GM12878 (cell line): ENCODE results near the gene PLEKHA6. TPM values are rescaled to one million over a fixed set of nuclear protein-coding genes. Genes with fewer than 3 reads are reported as not detected.

Experiments used
- ATAC-seq: fragments of 200-7000 bp; cut with Tn5 transposase; 3 replicates; pipeline ENCODE4 v1.9.1; 2020; ENCODE audit warnings: mild to moderate bottlenecking, moderate library complexity
- BruUV-seq: library from RNA; stranded (reverse); fragments of 400-500 nt; replicated peaks from 2 replicates; lab custom pipeline; 2021; lab: Mats Ljungman, UMichigan
- CTCF ChIA-PET: fragments of 300-600 bp; sonication (Branson Sonifier 250); formaldehyde crosslinking; extraction: SDS; loops from one replicate; lab custom pipeline; 2021; ENCODE audit warnings: inconsistent platforms; lab: Yijun Ruan, JAX
- POLR2A ChIA-PET: fragments of 350-600 bp; formaldehyde crosslinking; extraction: SDS; loops from one replicate; lab custom pipeline; 2021; ENCODE audit warnings: inconsistent platforms; lab: Charles Lee
- RAD21 ChIA-PET: fragments of 300-600 bp; sonication (Branson Sonifier 250); formaldehyde crosslinking; loops from one replicate; lab custom pipeline; 2023; ENCODE audit warnings: antibody characterized with exemption; ENCODE audit not compliant: unreplicated experiment; lab: Charles Lee
- SMC1A ChIA-PET: fragments of 300-600 bp; sonication (Branson Sonifier 250); formaldehyde crosslinking; loops from one replicate; lab custom pipeline; 2023; ENCODE audit not compliant: unreplicated experiment, uncharacterized antibody; lab: Charles Lee
- DNase-seq: peaks from one replicate; pipeline ENCODE4 v3.0.0-alpha.2; 2011; ENCODE audit warnings: low read depth, low spot score
- FAIRE-seq: peaks from 3 replicates; lab custom pipeline; 2011; peaks lifted over from hg19 to GRCh38; lab: Jason Lieb, UNC
- H2AFZ ChIP-seq: 2 replicates; pipeline ENCODE4 v1.6.0; 2011; ENCODE audit warnings: low read depth, low read length, control low read depth; ENCODE audit not compliant: control insufficient read depth
- H3K27ac ChIP-seq: 2 replicates; pipeline ENCODE4 v1.5.1; 2011; ENCODE audit warnings: control low read depth; ENCODE audit not compliant: control insufficient read depth, insufficient read depth
- H3K27me3 ChIP-seq, 2 experiments: replicated peaks in 1 of 2; 2 replicates each; pipeline versions ENCODE4 v1.6.0 to v1.6.1; 2011; ENCODE audit warnings: low read length in 1 of 2; ENCODE audit not compliant: control insufficient read depth in 2 of 2, insufficient read depth in 2 of 2
- H3K36me3 ChIP-seq, 2 experiments: 2 replicates each; pipeline ENCODE4 v1.5.1; 2011; ENCODE audit warnings: low read length in 1 of 2; ENCODE audit not compliant: control insufficient read depth in 2 of 2, insufficient read depth in 2 of 2
- H3K4me1 ChIP-seq: 2 replicates; pipeline ENCODE4 v1.6.1; 2011; ENCODE audit warnings: mild to moderate bottlenecking, low read length, moderate library complexity, mixed read lengths; ENCODE audit not compliant: control insufficient read depth, insufficient read depth
- H3K4me2 ChIP-seq: 2 replicates; pipeline ENCODE4 v1.6.0; 2011; ENCODE audit warnings: control low read depth; ENCODE audit not compliant: control insufficient read depth, insufficient read depth
- H3K4me3 ChIP-seq: fragments of 200-600 bp; sonication (generic); 2 replicates; pipeline ENCODE4 v1.5.1; 2016
- H3K79me2 ChIP-seq: 2 replicates; pipeline ENCODE4 v1.6.0; 2011; ENCODE audit warnings: low read length; ENCODE audit not compliant: control insufficient read depth, insufficient read depth
- H3K9ac ChIP-seq: 2 replicates; pipeline ENCODE4 v1.8.0; 2011; ENCODE audit warnings: low read length, control low read depth, mixed read lengths; ENCODE audit not compliant: control insufficient read depth, insufficient read depth
- H3K9me3 ChIP-seq: replicated peaks from 3 replicates; pipeline ENCODE4 v1.5.1; 2011; ENCODE audit warnings: mild to moderate bottlenecking, low read length; ENCODE audit not compliant: control insufficient read depth, insufficient read depth
- H4K20me1 ChIP-seq: 2 replicates; pipeline ENCODE4 v1.6.0; 2011; ENCODE audit not compliant: control insufficient read depth, insufficient read depth
- MEF2A ChIP-seq: IDR thresholded peaks from 2 replicates; pipeline ENCODE4 v1.6.1; 2011; ENCODE audit warnings: low read depth, mild to moderate bottlenecking, low read length, moderate library complexity; ENCODE audit not compliant: insufficient read depth
- RCOR1 ChIP-seq: conservative IDR thresholded peaks from 2 replicates; pipeline ENCODE4 v1.6.1; 2012; ENCODE audit warnings: low read depth, low read length, improper control_type of control experiment
- SUPT20H ChIP-seq: IDR thresholded peaks from 2 replicates; pipeline ENCODE4 v1.6.1; 2011; ENCODE audit warnings: low read depth, mild to moderate bottlenecking, low read length, moderate library complexity, borderline replicate concordance; ENCODE audit not compliant: control insufficient read depth
- WGBS: methylation state at CpG from one replicate; pipeline ENCODE4 v1.1.6; 2016; ENCODE audit warnings: low lambda C conversion rate; ENCODE audit not compliant: insufficient replicate concordance, insufficient coverage; ENCODE audit errors: missing lambda C conversion rate; 5-methylcytosine and 5-hydroxymethylcytosine counted together
- in situ Hi-C: fragments of 300-500 bp; cut with MboI; formaldehyde crosslinking; loops from 9 replicates; pipeline ENCODE4 v1.14.3; 2018; ENCODE audit warnings: mixed read lengths
- intact Hi-C: fragments of 100-400 bp; cut with micrococcal nuclease; formaldehyde crosslinking; loops from one replicate; pipeline ENCODE4 v1.14.2; 2022; ENCODE audit not compliant: unreplicated experiment
- polyA plus RNA-seq, 11 experiments: library from polyadenylated mRNA; depleted of rRNA in 4 of 11; unstranded in 6 of 11; stranded (reverse) in 5 of 11; fragments of >200 nt; fragmentation: Nextera tagmentation in 4 of 11; fragmentation: Illumina TruSeq in 1 of 11; extraction: Ambion mirVana in 4 of 11; extraction: Trizol in 1 of 11; gene quantifications; 1 replicate in 1 of 11; 2 replicates in 10 of 11; pipeline versions ENCODE4 v1.2.1 to v1.2.3, GENCODE V29; 2011 to 2016; ENCODE audit warnings: inconsistent platforms in 2 of 11, missing spikeins in 2 of 11, low read depth in 1 of 11
- total RNA-seq, 4 experiments: library from RNA; depleted of rRNA in 3 of 4; stranded (reverse); fragments of >200 nt in 3 of 4; fragmentation: Illumina TruSeq in 1 of 4; extraction: Trizol in 1 of 4; gene quantifications; 2 replicates each; pipeline versions ENCODE4 v1.2.1 to v1.2.3, GENCODE V29; 2013 to 2021
- TF ChIP-seq, protein P1 (sequence below): IDR thresholded peaks from 2 replicates; pipeline ENCODE4 v1.6.1; 2011; ENCODE audit warnings: borderline replicate concordance, low read depth, mild to moderate bottlenecking, moderate library complexity, mixed read lengths, low read length; ENCODE audit not compliant: insufficient read depth; ENCODE audit errors: extremely low read length
- TF ChIP-seq, protein P2 (sequence below): fragments of 450-650 bp; IDR thresholded peaks from 2 replicates; pipeline ENCODE4 v1.6.1; 2017; ENCODE audit warnings: mild to moderate bottlenecking, moderate library complexity

The PLEKHA6 gene
- total and polyA plus RNA-seq, 10 of the 15 experiments (the other 5 are each of a cell fraction or from before 2014, with no cell fraction given): 0.04 to 0.81 (median 0.19) TPM; not detected in 4

DNA sequence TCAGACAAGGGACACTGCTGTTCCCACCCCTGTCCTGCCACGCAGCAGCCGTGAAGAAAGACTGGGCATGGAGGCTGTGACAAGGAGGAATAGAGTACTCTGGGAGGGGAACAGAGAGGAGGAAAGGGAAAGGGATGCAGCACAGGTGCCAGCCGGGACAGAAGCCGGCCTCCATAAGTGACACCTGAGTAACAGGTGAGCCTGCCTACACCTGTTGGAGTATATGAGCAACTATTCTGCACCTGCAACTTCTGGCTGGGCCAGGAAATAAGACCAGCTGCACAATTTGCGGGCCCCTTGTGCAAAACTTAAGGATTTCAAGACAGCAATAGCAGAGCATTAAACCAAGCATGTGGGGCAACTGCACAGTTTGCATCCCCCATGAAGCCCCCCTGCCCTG, 73.4 kb downstream of the PLEKHA6 start:
- no peak overlapping the region for H3K27ac ChIP-seq
- ATAC-seq: no peak
- H4K20me1 ChIP-seq: no peaks in the 10 kb centered on the region
- peaks cover 1 to 6% of the 10 kb centered on the region in 2 experiments for H3K27me3 ChIP-seq
- BruUV-seq: no TSS peak
- no peaks in the 10 kb centered on the region for H3K79me2 ChIP-seq
- H3K9ac ChIP-seq: no peak overlapping the region
- WGBS: 47% methylated on average over 5 of the region's 5 CpGs
- intact Hi-C loops: no loop called here
- DNase-seq: no peak
- no peak overlapping the region for H3K4me2 ChIP-seq
- ChIA-PET POLR2A (no interaction called here), SMC1A (interaction anchor here (0.7 to 1.8 kb wide), 3 partner anchors 10 to 1558 kb away, joined by 3 to 7 read pairs (median 5); no protein-coding TSS in a partner anchor), CTCF (interaction anchor here (0.6 kb wide), 1 partner anchor 162 kb away, joined by 4 read pairs; no protein-coding TSS in a partner anchor), RAD21 (no interaction called here)
- no peak for FAIRE-seq
- H3K9me3 ChIP-seq: no peaks in the 10 kb centered on the region
- no peaks in the 10 kb centered on the region for H3K4me1 ChIP-seq
- in situ Hi-C loops: no loop called here
- TF ChIP-seq, protein P1, sequence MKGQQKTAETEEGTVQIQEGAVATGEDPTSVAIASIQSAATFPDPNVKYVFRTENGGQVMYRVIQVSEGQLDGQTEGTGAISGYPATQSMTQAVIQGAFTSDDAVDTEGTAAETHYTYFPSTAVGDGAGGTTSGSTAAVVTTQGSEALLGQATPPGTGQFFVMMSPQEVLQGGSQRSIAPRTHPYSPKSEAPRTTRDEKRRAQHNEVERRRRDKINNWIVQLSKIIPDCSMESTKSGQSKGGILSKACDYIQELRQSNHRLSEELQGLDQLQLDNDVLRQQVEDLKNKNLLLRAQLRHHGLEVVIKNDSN: no peak
- no peak for TF ChIP-seq MEF2A
- TF ChIP-seq SUPT20H: no peak
- TF ChIP-seq, protein P2, sequence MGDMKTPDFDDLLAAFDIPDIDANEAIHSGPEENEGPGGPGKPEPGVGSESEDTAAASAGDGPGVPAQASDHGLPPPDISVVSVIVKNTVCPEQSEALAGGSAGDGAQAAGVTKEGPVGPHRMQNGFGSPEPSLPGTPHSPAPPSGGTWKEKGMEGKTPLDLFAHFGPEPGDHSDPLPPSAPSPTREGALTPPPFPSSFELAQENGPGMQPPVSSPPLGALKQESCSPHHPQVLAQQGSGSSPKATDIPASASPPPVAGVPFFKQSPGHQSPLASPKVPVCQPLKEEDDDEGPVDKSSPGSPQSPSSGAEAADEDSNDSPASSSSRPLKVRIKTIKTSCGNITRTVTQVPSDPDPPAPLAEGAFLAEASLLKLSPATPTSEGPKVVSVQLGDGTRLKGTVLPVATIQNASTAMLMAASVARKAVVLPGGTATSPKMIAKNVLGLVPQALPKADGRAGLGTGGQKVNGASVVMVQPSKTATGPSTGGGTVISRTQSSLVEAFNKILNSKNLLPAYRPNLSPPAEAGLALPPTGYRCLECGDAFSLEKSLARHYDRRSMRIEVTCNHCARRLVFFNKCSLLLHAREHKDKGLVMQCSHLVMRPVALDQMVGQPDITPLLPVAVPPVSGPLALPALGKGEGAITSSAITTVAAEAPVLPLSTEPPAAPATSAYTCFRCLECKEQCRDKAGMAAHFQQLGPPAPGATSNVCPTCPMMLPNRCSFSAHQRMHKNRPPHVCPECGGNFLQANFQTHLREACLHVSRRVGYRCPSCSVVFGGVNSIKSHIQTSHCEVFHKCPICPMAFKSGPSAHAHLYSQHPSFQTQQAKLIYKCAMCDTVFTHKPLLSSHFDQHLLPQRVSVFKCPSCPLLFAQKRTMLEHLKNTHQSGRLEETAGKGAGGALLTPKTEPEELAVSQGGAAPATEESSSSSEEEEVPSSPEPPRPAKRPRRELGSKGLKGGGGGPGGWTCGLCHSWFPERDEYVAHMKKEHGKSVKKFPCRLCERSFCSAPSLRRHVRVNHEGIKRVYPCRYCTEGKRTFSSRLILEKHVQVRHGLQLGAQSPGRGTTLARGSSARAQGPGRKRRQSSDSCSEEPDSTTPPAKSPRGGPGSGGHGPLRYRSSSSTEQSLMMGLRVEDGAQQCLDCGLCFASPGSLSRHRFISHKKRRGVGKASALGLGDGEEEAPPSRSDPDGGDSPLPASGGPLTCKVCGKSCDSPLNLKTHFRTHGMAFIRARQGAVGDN: no peak
- TF ChIP-seq RCOR1: no peak
- H2AFZ ChIP-seq: no peak overlapping the region
- no peaks in the 10 kb centered on the region for H3K36me3 ChIP-seq
- no peak overlapping the region for H3K4me3 ChIP-seq
